GM21447 (cell line): Measurements from ENCODE around the gene ZBTB18.
"Not testable (repeated sequence)": the region's sequence is repeated elsewhere in the genome, so short reads cannot be mapped to it uniquely, and the experiment has no call there.

Experiments
- ATAC-seq: cut with Tn5 transposase; IDR thresholded peaks from one replicate; pipeline ENCODE4 v1.9.1; 2021; ENCODE audit not compliant: unreplicated experiment

The ZBTB18 gene

DNA sequence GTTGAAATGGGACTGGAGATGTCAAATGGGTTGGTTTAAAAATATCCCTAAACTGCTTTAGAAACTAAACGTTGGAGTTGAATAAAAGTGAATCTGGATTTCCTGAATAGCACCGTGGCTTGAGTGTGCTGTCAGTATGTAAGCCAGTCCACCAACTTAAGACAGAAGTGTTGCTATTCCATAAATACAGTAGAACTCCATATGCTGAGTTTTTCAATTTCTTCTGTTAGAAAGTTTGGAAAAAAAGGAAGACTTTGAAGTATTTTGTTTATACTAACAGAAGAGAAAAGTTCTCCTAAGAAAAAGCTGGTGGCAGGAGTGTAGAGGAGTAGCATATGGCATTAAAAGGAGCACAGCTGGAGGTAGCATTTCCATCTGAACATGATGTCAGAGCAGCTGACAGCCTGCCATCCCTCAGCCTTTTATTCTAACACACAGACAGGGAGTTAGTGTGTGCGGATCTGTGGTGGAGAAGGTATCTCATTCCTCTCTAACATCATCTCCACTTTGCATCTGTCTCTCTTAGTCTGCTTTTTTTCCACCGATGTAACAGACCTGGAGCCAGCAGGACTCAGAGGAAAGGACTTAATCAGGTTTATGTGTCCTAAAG lies at the start of gene ZBTB18:
ZBTB18 (plus strand) TSS at position 449 of the 610 bp plus-strand sequence; CDS start at position 598, 149 bp downstream.
- ATAC-seq, result no peak

- no peak for ATAC-seq
Measured at GRCh38 chr1:244002721-244003120, 48.4 kb upstream of the ZBTB18 start.

- ATAC-seq, result no peak
Measured at GRCh38 chr1:244005455-244005854, 45.6 kb upstream of the ZBTB18 start.

GRCh38 chr1:244006381-244006901 lies 44.6 kb upstream of the ZBTB18 start:
- ATAC-seq, result no peak

- no peak for ATAC-seq
Measured at GRCh38 chr1:244006961-244007360, 44.1 kb upstream of the ZBTB18 start.

GRCh38 chr1:244010191-244010590 lies 40.9 kb upstream of the ZBTB18 start:
- no peak for ATAC-seq

GRCh38 chr1:244010703-244011123 lies 40.4 kb upstream of the ZBTB18 start:
- no peak for ATAC-seq

DNA sequence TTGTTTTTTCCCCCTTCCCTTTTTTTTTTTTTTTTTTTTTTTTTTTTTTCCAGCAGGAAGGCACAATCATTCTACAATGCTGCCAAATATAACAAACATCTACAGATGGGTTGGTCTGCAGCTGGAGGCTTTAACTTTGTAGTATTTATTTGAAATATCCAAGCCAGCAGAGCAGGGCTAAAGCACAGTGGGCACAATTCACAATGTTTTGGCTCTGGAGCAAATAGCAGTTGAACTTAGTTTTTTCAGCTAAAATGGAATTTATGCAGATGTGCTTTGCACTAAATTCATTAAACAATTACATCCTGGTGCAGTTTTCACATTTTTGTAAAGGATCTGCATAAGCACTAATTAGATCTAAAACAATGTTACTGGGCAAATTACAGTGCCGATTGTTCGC lies 39.8 kb upstream of the ZBTB18 start:
- ATAC-seq, result no peak

DNA sequence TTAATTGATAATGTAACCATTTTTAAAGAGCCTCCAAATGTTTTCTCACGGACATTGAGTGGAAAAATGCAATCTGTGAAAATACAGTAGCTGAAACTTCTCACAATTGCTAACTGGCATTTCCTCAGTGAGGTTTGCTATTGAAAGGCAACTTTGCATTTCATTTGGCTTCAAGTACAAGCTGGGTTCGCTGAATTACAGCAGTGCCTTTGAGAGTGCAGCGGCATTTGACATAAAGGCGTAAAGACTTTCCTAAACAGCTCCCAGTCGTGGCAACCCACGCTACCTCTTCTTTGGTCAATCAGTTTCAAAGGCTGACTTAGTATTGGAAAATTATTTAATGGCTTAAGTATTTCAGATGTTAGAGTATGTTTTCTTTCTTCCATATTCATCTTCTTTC lies 39.3 kb upstream of the ZBTB18 start:
- no peak for ATAC-seq

DNA sequence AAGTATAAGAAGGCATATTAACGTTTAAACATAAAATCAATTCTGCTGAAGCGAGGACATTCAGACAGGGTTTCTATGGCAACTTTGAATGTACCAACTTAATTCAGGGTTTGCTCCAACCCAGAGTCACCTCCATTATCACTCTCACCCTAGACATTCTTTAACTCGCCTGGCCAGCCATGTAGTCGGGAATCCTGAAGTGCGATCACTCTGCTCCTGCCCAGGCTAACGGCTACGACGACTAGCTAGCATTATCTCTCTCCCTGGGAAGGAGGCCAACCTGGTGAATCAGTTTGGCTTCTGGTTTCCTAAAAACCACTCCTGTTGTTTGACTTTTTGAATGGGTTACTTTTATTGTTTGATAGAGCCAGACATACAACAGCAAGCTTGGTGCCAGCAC lies 38.9 kb upstream of the ZBTB18 start:
- no peak for ATAC-seq

GRCh38 chr1:244013100-244013499 lies 38.0 kb upstream of the ZBTB18 start:
- ATAC-seq, result no peak

- ATAC-seq, result not testable (repeated sequence)
Measured at GRCh38 chr1:244014862-244015261, 36.2 kb upstream of the ZBTB18 start.

DNA sequence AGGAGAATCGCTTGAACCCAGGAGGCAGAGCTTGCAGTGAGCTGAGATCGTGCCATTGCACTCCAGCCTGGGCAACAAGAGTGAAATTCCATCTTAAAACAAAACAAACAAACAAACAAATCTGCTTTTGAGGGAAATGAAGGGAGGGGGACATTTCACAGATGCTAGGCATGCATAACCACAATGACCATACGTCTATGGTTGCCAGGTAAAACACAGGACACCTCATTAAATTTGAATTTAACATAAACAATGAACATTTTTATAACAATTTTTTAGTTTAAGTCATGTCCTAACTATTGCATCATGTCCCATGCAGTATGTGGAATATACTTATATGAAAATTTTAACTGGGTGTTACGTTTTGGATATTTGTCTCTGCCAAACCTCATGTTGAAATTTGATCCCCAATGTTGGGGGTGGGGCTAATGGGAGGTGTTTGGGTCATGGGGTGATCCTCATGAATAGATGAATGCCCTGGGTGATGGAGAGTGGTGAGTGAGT lies 31.0 kb upstream of the ZBTB18 start:
- ATAC-seq, result no peak

GRCh38 chr1:244021427-244021826 lies 29.7 kb upstream of the ZBTB18 start:
- ATAC-seq, result no peak

DNA sequence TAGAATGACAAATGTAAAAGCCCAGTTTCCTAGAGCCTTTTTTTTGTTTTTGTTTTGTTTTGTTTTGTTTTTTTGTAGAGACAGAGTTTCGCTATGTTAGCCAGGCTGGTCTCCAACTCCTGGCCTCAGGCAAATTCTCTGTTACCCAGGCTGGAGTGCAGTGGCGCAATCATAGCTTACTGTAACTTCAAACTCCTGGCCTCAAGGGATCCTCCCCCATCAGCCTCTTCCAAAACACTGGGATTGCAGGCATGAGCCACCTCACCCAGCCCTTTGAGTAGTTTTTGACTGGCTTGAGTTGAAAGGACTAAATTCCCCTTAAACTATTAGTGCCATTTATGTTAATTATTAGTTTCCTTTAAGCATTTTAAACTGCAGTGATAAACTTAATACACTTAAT lies 28.8 kb upstream of the ZBTB18 start:
- no peak for ATAC-seq

DNA sequence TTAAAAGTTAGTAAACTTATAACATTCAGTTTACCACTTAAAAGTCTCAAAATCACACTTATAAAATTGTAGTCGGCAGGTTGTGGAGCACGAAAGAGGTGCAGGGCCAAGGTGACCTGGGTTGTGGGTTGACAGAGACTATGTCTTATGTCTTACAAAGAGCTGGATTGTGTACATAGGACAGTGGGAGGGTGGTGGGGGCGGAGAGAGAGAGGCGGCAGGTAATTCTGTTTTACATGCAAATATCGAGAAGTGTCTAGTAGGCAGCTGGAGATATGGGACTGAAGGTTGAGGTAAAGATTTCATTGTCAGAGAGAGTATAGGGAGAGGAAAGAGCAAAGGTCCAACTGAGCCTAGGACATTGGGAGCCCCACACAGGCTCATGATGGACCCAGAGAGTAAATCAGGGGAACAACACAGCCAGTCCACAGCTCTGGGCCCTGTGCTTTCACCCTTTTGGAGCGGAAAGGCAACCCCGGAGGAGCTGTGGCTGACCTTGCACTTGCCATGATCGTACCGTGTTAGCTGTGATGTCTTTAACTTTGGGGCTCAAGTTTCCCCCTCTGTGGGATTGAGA lies 28.1 kb upstream of the ZBTB18 start:
- no peak for ATAC-seq

- ATAC-seq, result no peak
Measured at GRCh38 chr1:244027491-244028145, 23.5 kb upstream of the ZBTB18 start.

DNA sequence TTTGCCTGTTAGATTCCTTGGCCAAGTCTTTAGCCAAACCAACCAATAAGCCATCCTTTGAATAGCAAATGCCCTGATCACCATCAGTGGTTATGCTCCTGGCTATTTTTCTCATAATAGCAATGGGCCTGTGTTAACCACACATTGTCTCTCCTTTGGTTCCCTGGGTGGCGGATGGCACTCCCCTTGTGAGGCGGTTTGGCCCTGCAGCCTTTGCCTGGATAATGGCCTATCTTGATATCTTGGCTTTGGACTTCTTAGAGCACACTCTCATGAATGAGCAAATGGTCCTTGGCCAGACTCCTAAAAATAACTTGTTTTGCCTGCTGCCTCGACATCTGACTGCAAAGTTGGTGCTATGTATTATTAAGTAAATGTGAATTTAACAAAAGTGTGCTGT lies 22.4 kb upstream of the ZBTB18 start:
- ATAC-seq, result no peak

- no peak for ATAC-seq
Measured at GRCh38 chr1:244029124-244029523, 22.0 kb upstream of the ZBTB18 start.

GRCh38 chr1:244030481-244031040 lies 20.5 kb upstream of the ZBTB18 start:
- no peak for ATAC-seq

GRCh38 chr1:244035358-244035757 lies 15.7 kb upstream of the ZBTB18 start:
- ATAC-seq, result no peak

DNA sequence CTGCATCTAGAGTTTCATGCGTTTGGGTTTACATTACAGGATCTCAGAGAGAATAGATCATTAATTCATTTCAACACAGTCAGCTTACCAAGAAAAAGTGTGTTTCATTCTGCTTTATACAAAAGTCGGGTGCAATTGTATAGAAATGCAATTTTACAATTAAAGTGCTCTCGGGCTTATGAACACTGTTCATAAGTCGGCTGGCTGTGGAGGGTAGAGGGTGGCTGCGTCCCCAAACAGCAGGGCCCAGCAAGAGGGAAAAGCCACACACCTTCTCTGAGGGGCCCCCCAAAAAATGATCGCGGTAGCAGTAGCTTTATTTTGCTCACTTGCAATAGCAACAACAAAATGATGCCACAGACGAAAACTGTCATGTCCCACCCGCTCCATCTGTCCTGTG lies 13.8 kb upstream of the ZBTB18 start:
- ATAC-seq, result no peak
